Measurements from ENCODE around the gene BRSK2.

- TF ChIP-seq CTCF (IDR thresholded peaks at IDR 0.05) (no peak), POLR2AphosphoS5 (IDR thresholded peaks at IDR 0.05; ENCODE audit: low read depth, low read length) (no peak), REST (IDR thresholded peaks at IDR 0.05; ENCODE audit: insufficient read depth in 1 of 2, low read depth in 2 of 2, low read length in 1 of 2) (no peak)
These were observed 122.3 kb downstream of the BRSK2 start for GRCh38 chr11:1511937-1512496.
